AG08395 (cell line): ENCODE data around the gene ADPRH.

Source experiments
- DNase-seq: peaks from one replicate; pipeline ENCODE4 v3.0.0; 2012; ENCODE audit warnings: mixed read lengths, low spot score

The ADPRH gene

DNA sequence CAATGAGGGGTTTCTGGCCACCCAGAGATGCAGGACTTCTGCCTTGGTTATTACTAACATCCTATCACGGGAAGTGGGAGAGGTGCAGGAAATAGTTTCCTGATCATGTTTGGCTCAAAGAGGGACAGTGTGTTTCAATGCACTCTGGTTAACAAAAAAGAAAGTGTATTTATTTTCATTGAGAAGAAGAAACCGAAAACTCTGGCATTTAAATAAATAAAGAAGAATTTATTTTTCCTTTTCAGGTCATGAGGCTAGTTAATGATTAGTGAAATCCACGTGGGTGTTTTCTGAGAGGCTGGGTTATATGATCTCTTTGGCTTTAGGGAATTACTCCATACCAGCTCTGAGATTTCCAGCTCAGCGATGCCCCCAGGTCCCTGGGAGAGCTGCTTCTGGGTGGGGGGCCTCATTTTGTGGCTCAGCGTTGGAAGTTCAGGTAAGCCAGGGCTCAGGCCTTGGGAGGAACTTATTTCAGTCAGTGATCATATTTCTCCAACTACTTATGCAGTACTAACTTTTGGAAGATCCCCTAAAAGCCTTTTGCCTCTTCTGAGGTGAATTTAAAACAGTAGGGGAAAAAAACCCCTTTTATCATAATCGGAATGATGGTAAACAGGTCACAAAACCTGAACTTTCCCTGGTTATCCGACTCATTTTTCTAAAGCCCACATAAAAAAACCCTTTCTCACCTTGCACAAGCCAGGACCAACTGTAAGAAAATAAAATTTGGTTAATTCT is 18.4 kb downstream of the ADPRH start, which contains the start of gene PLA1A:
Gene PLA1A (plus strand): TSS at position 338 of the 741 bp plus-strand sequence. CDS start 29 bp downstream, at position 367.
- no peak for DNase-seq

- DNase-seq: no peak
Measured at GRCh38 chr3:119598410-119599098, 19.3 kb downstream of the ADPRH start.

- DNase-seq: no peak
Measured at GRCh38 chr3:119599558-119600174, 20.4 kb downstream of the ADPRH start.

DNA sequence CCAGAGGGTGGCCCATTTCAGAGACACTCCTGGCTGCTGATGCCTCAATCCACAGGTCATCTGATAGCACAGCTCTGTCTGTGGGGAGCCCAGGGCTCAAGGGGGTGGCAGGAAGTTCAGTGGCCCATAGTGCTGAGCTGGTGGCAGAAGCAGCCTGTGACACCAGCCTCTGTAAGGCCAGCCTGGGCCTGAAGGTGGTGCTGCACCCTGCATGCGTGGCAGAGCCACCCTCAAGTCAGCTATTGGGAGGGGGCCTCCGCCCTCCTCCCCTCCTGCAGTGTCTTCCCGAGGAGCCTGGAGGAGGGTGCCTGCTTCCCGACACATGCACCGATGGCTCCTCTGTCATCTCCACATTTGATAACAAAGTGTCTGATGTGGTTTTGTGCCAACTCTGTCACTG is 21.4 kb downstream of the ADPRH start:
- no peak for DNase-seq

- DNase-seq: no peak
Measured at GRCh38 chr3:119601154-119601553, 21.9 kb downstream of the ADPRH start.

DNA sequence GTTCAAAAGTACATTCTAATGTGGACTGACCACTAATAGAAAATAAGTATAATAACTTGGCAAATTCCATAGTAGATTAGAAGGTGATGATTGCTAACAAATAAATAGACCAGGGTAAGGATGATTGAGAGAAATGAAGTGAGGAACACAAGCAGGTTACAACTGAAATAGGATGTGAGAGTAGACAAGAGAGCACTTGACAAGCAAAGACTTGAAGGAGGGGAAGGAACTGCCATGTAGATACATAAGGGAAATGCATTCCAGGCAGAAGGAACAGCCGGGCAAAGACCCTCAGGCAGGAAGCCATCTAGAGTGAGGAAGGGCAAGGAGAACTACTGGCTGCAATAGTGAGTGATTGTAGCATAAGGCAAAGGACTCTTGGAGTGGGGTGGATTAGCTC is 23.4 kb downstream of the ADPRH start:
- DNase-seq: no peak

- peak; percentile 63 for DNase-seq
Measured at GRCh38 chr3:119604878-119605277, 25.6 kb downstream of the ADPRH start.

GRCh38 chr3:119608405-119609000 is 29.2 kb downstream of the ADPRH start:
- no peak for DNase-seq

DNA sequence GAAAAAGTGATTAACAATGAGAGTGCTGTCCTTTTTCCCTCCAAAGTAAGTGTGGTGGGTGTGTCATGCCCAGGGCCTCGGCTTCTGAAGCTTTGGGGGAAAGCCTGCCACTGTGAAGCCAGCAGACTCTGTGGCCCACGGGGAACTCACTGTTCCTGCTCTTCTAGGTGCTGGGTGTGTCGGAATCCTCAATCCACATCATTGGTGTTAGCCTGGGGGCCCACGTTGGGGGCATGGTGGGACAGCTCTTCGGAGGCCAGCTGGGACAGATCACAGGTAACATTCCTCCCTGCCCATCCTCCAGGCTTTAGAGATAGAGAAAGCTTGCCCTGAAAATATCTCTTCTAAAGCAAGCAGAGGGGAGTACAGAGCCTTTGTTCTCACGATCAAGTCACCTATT is 30.0 kb downstream of the ADPRH start:
- no peak for DNase-seq

DNA sequence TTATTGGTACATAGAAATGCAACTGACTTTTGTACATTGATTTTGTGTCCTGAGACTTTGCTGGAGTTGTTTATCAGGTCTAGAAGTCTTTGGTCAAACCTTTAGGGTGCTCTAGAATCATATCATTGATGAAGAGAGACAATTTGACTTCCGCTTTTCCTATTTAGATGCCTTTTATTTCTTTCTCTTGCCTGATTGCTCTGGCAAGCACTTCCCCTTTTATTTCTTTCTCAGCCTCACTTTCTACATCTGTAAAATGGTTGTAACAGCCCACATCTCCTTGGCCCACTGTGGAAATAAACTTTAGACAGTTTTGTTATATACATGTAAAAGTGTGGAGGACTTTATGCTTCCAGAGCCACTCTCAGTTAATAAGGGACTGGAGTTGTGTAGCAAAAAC is 32.4 kb downstream of the ADPRH start:
- no peak for DNase-seq

DNA sequence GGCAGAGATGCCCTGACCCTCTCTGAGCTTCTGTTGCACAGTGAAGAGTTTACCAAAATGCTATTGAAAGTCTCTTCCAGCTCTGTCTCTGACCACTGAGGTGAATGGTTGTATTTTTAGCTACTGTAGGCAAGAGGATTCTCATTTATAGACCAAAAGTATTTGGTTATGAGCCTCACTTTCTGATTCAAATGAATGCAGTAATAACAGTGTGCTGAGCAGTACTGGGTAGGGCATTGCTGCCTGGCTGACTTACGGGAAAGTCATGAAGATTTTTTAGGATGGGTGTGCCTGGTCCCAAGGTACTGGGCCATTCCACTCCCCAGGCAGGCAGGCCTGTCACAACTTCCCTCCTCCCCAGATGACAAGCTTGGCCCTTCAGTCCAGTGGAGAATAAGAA is 33.9 kb downstream of the ADPRH start:
- no peak for DNase-seq

DNA sequence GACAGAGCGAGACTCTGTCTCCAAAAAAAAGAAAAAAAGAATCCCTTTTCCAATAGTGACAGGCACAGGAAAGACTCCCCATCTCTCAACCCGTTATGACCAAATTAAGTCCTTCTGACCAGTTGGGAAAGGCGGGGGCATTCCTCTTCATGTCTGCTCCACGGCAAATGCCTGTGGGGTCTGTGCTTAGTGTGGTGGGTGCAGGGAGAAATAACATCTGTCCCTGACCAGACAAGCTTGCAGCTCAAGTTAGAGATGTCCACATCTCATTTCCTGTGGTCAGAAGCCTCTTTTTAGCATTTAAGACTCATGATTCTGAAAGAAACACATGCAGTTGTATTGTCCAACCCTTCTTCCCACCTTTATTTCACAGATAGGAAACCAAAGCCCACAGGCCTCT is 34.6 kb downstream of the ADPRH start:
- DNase-seq: no peak

DNA sequence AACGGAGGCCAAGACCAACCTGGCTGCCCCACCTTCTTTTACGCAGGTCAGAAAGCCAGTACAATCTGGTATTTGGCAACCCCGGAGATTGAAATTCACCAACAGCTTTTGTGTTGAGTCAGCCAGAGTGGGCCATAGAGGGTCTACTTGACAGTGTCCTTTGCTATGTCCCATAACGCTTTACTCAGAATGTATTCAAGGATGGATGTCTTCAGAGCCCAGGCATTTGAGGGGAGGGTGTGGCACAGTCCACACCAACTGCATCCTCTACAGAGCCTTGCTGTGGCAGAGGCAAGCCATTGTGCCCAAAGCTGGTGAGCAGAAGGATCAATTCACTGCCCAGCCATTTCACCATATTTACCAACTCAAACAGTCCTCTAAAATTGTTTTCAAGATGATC is 36.8 kb downstream of the ADPRH start:
- DNase-seq: no peak

DNA sequence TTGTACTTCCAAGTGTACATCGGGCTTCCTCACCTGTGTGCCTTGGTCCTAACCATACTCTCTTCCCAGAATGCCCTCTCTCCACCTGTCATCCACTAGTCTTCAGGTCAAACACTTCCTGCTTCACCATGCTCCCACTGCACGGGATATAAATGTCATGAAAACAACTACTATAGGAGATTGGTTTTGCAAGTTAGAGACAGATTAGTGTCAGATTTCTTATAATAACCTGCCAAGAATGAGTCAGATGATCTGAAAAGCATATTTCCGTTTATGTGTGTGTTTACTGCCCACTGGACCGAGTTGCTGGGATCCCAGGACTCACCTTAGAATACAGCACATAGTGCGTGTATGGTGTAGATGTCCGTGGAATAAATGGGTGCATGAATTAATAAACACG is 39.8 kb downstream of the ADPRH start:
- DNase-seq: no peak

DNA sequence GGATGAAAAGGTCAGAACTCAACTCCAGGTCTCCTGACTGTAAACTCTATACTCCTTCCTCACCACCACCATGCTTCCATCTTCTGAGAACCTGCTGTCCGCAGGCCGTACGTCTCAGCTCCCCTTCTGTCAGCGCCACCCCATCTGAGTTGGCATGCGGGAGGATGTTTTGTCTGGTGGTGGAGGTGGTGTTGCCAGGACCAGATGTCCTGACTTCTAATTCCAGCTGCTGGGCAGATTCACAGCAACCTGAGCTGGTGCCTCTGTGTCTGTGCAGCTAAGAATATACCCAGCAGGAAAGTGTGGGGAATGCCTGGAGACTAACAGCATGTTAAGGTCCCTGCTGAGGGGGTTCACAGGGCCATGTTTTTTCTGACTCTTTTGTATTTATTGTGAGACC is 41.6 kb downstream of the ADPRH start:
- DNase-seq: no peak

DNA sequence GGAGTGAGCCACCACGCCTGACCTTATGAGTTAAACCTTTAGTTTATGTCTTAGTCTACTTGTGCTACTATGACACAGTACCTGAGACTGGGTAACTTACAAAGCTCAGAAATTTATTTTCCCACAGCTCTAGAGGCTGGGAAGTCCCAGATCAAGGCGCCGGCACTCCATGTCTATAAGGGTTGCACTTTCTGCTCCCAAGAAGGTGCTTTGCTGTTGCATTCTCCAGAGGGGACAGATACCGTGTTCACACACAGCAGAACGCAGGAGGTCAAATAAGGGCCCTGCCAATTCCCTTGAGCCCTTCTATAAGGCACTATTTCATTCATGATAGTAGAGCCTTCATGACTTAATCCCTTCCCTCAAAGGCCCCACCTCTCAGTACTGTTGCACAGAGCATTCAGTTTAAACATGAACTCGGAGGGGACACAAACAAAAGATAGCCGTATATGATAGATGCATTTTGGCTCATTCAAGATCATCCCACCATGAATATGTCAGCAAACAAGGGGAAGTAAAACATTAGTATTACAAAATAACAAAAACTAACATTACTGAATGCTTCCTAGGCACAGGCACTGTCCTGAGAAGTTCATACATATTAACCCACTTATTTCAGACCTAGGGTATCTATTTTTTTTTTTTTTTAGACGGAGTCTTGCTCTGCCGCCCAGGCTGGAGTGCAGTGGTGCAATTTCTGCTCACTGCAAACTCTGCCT is 44.9 kb downstream of the ADPRH start:
- no peak for DNase-seq

- no peak for DNase-seq
Measured at GRCh38 chr3:119625451-119626153, 46.3 kb downstream of the ADPRH start.

- no peak for DNase-seq
Measured at GRCh38 chr3:119626196-119626595, 46.9 kb downstream of the ADPRH start.

GRCh38 chr3:119627461-119627860 is 48.2 kb downstream of the ADPRH start:
- DNase-seq: no peak

DNA sequence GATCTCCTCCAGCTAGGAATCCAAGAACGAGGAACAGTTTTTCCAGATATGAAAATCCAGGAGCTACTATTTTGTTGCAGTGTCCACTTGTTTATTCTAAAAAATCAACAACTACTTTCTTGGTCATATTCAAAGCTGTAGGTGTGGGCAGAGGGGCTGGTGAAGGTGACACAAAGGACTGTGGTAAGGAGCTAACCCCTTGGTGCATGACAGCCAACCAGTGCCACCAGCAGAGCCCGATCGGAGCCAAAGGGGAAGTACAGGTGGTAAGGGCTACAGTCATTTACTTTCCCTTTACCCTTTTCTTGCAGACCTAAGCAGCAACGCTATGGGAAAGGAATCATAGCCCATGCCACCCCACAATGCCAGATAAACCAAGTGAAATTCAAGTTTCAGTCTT is 49.1 kb downstream of the ADPRH start:
- DNase-seq: no peak

DNA sequence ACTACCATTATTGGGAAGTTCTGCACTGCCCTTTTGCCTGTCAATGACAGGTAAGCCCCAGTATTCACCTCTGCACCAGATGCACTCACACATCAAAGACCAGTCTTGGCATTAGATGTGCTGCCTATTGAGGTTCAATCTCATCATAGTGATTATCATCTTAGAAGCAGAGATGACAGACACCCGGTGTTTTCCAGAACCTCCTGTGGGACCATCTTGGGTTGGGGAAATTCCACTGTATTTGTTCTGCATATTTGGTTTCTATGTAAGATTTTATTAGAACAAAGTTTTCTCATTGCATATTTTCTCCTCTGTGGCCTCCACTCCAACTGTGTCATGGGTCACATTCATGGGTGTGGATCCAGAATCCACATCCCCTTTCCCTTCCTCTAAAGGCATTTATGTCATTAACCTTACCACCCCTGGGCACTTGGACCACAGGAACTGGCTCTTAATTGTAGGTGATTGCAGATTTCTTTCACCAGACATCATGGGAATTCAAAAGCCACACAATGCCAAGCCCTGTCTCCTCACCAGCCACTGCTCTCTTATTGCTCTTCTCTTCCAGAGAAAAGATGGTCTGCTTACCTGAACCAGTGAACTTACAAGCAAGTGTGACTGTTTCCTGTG is 49.6 kb downstream of the ADPRH start:
- peak; percentile 27 for DNase-seq
